Smooth muscle cell (in vitro differentiated cells): ENCODE results near the gene SLC49A3. TPM values are rescaled to one million over a fixed set of nuclear protein-coding genes. Genes with fewer than 3 reads are reported as not detected.
"Not testable (repeated sequence)": the region's sequence is repeated elsewhere in the genome, so short reads cannot be mapped to it uniquely, and the experiment has no call there.

ENCODE experiments used
- DNase-seq: peaks from one replicate; lab custom pipeline; 2025; ENCODE audit not compliant: unreplicated experiment; lab: John Stamatoyannopoulos, UW
- H2AFZ ChIP-seq: fragments of 200-600 bp; sonication (generic); 2 replicates; pipeline ENCODE4 v1.6.0; 2016; ENCODE audit warnings: antibody characterized with exemption, low read depth, mild to moderate bottlenecking
- H3F3A ChIP-seq: fragments of 200-600 bp; sonication (generic); 2 replicates; pipeline ENCODE4 v1.6.0; 2017; ENCODE audit warnings: antibody characterized with exemption, low read depth
- H3K27ac ChIP-seq: fragments of 200-600 bp; sonication (generic); 2 replicates; pipeline ENCODE4 v1.5.1; 2016; ENCODE audit warnings: low read depth, mild to moderate bottlenecking
- H3K27me3 ChIP-seq: fragments of 200-600 bp; sonication (generic); 2 replicates; pipeline ENCODE4 v1.6.1; 2016; ENCODE audit warnings: low read depth, mild to moderate bottlenecking
- H3K36me3 ChIP-seq: fragments of 200-600 bp; sonication (generic); 2 replicates; pipeline ENCODE4 v1.5.1; 2016; ENCODE audit warnings: low read depth
- H3K4me1 ChIP-seq: fragments of 200-600 bp; sonication (generic); 2 replicates; pipeline ENCODE4 v1.5.1; 2016; ENCODE audit warnings: low read depth
- H3K4me2 ChIP-seq: fragments of 200-600 bp; sonication (generic); 2 replicates; pipeline ENCODE4 v1.6.0; 2016; ENCODE audit warnings: mild to moderate bottlenecking
- H3K4me3 ChIP-seq: fragments of 200-600 bp; sonication (generic); 2 replicates; pipeline ENCODE4 v1.5.1; 2016; ENCODE audit warnings: mild to moderate bottlenecking
- H3K79me2 ChIP-seq: fragments of 200-600 bp; sonication (generic); 2 replicates; pipeline ENCODE4 v1.6.0; 2016; ENCODE audit warnings: low read depth, mild to moderate bottlenecking
- H3K9ac ChIP-seq: fragments of 200-600 bp; sonication (generic); 2 replicates; pipeline ENCODE4 v1.6.0; 2016; ENCODE audit warnings: low read depth
- H3K9me3 ChIP-seq: fragments of 200-600 bp; sonication (generic); replicated peaks from 2 replicates; pipeline ENCODE4 v1.5.1; 2016; ENCODE audit warnings: low read depth
- H4K20me1 ChIP-seq: fragments of 200-600 bp; sonication (generic); 2 replicates; pipeline ENCODE4 v1.6.0; 2016; ENCODE audit warnings: low read depth
- CTCF ChIP-seq: fragments of 200-600 bp; sonication (generic); IDR thresholded peaks from 2 replicates; pipeline ENCODE4 v1.5.1; 2017; ENCODE audit warnings: borderline replicate concordance, mild to moderate bottlenecking, antibody characterized with exemption; ENCODE audit not compliant: insufficient read depth, poor library complexity, severe bottlenecking
- WGBS: methylation state at CpG from one replicate; pipeline ENCODE4 v1.1.7; 2016; ENCODE audit warnings: low lambda C conversion rate; 5-methylcytosine and 5-hydroxymethylcytosine counted together
- polyA plus RNA-seq: library from polyadenylated mRNA; unstranded; fragments of >200 nt; fragmentation: Nextera tagmentation; extraction: Ambion mirVana; gene quantifications from 2 replicates; pipeline ENCODE4 v1.2.1, GENCODE V29; 2016
- total RNA-seq: library from RNA; depleted of rRNA; stranded (reverse); fragments of >200 nt; gene quantifications from 2 replicates; pipeline ENCODE4 v1.2.3, GENCODE V29; 2014

Gene SLC49A3
- total and polyA plus RNA-seq, 2 experiments from 2014 or later, result 26.4 to 40.2 TPM

- not testable (repeated sequence) for H3K4me1 ChIP-seq, H3K9me3 ChIP-seq, H3F3A ChIP-seq, H3K36me3 ChIP-seq, H3K4me3 ChIP-seq, H3K4me2 ChIP-seq, H3K27ac ChIP-seq, DNase-seq, H3K27me3 ChIP-seq, H2AFZ ChIP-seq, H3K9ac ChIP-seq
- WGBS, result 96% methylated on average over 37 of the region's 68 CpGs
- Histone ChIP-seq H3K79me2 (peaks cover 43% of the 10 kb centered on the region), H4K20me1 (peaks cover 62% of the 10 kb centered on the region)
These were observed 42.3 kb upstream of the SLC49A3 start for GRCh38 chr4:730946-731904.

GRCh38 chr4:730511-730910 lies 41.6 kb upstream of the SLC49A3 start:
- H3K27me3 ChIP-seq, result no peaks in the 10 kb centered on the region
- no peak overlapping the region for H3K9ac ChIP-seq
- H3F3A ChIP-seq, result peaks cover 3% of the 10 kb centered on the region
- peaks cover 50% of the 10 kb centered on the region for H3K79me2 ChIP-seq
- no peak overlapping the region for H3K27ac ChIP-seq
- no peak for TF ChIP-seq CTCF
- no peak overlapping the region for H2AFZ ChIP-seq
- no peaks in the 10 kb centered on the region for H3K9me3 ChIP-seq
- DNase-seq, result no peak
- peaks cover 67% of the 10 kb centered on the region for H4K20me1 ChIP-seq
- H3K4me2 ChIP-seq, result no peak overlapping the region
- peaks cover 8% of the 10 kb centered on the region for H3K36me3 ChIP-seq
- H3K4me1 ChIP-seq, result no peaks in the 10 kb centered on the region
- WGBS, result 97% methylated on average over 27 of the region's 27 CpGs
- no peak overlapping the region for H3K4me3 ChIP-seq

- Histone ChIP-seq H3K27me3 (no peaks in the 10 kb centered on the region), H3K79me2 (peaks cover 59% of the 10 kb centered on the region), H4K20me1 (peaks cover 76% of the 10 kb centered on the region), H3K4me1 (no peaks in the 10 kb centered on the region), H3K27ac (no peak overlapping the region), H3K4me2 (no peak overlapping the region), H3K4me3 (no peak overlapping the region), H3K9me3 (no peaks in the 10 kb centered on the region), H3F3A (peaks cover 3% of the 10 kb centered on the region), H2AFZ (no peak overlapping the region), H3K9ac (no peak overlapping the region), H3K36me3 (peaks cover 8% of the 10 kb centered on the region)
- no peak for TF ChIP-seq CTCF
- DNase-seq, result no peak
- WGBS, result 96% methylated on average over 17 of the region's 20 CpGs
These were observed 40.7 kb upstream of the SLC49A3 start for GRCh38 chr4:729336-730315.

GRCh38 chr4:727576-727975 lies 38.6 kb upstream of the SLC49A3 start:
- no peaks in the 10 kb centered on the region for H3K9me3 ChIP-seq
- H3K4me2 ChIP-seq, result no peak overlapping the region
- H3K27ac ChIP-seq, result no peak overlapping the region
- peaks cover 77% of the 10 kb centered on the region for H3K79me2 ChIP-seq
- H3K27me3 ChIP-seq, result no peaks in the 10 kb centered on the region
- H3K4me3 ChIP-seq, result no peak overlapping the region
- no peak for TF ChIP-seq CTCF
- H2AFZ ChIP-seq, result no peak overlapping the region
- peaks cover 85% of the 10 kb centered on the region for H4K20me1 ChIP-seq
- H3K36me3 ChIP-seq, result no peaks in the 10 kb centered on the region
- 83% methylated on average over 6 of the region's 6 CpGs for WGBS
- H3K4me1 ChIP-seq, result no peaks in the 10 kb centered on the region
- DNase-seq, result no peak
- peaks cover 3% of the 10 kb centered on the region for H3F3A ChIP-seq
- no peak overlapping the region for H3K9ac ChIP-seq
